Hematopoietic multipotent progenitor cell treated with erythropoietin and hydrocortisone succinate and interleukin-3 and kit ligand, for 6 days (in vitro differentiated cells): ENCODE measurements around the gene YWHAB.
A peak's percentile ranks its signal among the peaks of the same experiment; 100 is the strongest.

ENCODE experiments used
- DNase-seq: peaks from one replicate; pipeline ENCODE4 v3.0.0-alpha.2; 2015

Gene YWHAB

GRCh38 chr20:44916586-44916985 lies 31.1 kb downstream of the YWHAB start:
- no peak for DNase-seq

GRCh38 chr20:44917399-44917798 lies 31.9 kb downstream of the YWHAB start:
- no peak for DNase-seq

- DNase-seq = no peak
Measured at GRCh38 chr20:44918342-44918741, 32.8 kb downstream of the YWHAB start.

GRCh38 chr20:44918761-44919160 lies 33.3 kb downstream of the YWHAB start:
- DNase-seq = no peak

GRCh38 chr20:44921447-44921846 lies 35.9 kb downstream of the YWHAB start:
- DNase-seq = no peak

GRCh38 chr20:44924541-44924940 lies 39.0 kb downstream of the YWHAB start:
- peak; percentile 70 for DNase-seq

- no peak for DNase-seq
Measured at GRCh38 chr20:44928595-44928994, 43.1 kb downstream of the YWHAB start.

GRCh38 chr20:44930517-44931168 lies 45.1 kb downstream of the YWHAB start:
- no peak for DNase-seq

GRCh38 chr20:44931911-44932310 lies 46.4 kb downstream of the YWHAB start:
- no peak for DNase-seq

- DNase-seq = no peak
Measured at GRCh38 chr20:44932916-44933315, 47.4 kb downstream of the YWHAB start.

- no peak for DNase-seq
Measured at GRCh38 chr20:44936510-44936909, 51.0 kb downstream of the YWHAB start.

- DNase-seq = no peak
Measured at GRCh38 chr20:44938637-44939036, 53.1 kb downstream of the YWHAB start.

GRCh38 chr20:44941120-44941691 lies 55.7 kb downstream of the YWHAB start:
- DNase-seq = no peak

- DNase-seq = no peak
Measured at GRCh38 chr20:44942264-44942973, 56.9 kb downstream of the YWHAB start.

GRCh38 chr20:44943828-44944227 lies 58.3 kb downstream of the YWHAB start:
- DNase-seq = no peak

- no peak for DNase-seq
Measured at GRCh38 chr20:44945261-44945660, 59.8 kb downstream of the YWHAB start.

GRCh38 chr20:44946271-44946852 lies 60.9 kb downstream of the YWHAB start:
- no peak for DNase-seq

- DNase-seq = no peak
Measured at GRCh38 chr20:44948107-44948506, 62.6 kb downstream of the YWHAB start.

- no peak for DNase-seq
Measured at GRCh38 chr20:44948513-44948912, 63.0 kb downstream of the YWHAB start.

GRCh38 chr20:44950368-44950767 lies 64.9 kb downstream of the YWHAB start:
- DNase-seq = no peak

- DNase-seq = no peak
Measured at GRCh38 chr20:44952731-44953130, 67.2 kb downstream of the YWHAB start.

GRCh38 chr20:44954211-44954610 lies 68.7 kb downstream of the YWHAB start:
- no peak for DNase-seq

GRCh38 chr20:44955270-44955669 lies 69.8 kb downstream of the YWHAB start:
- DNase-seq = no peak

- DNase-seq = no peak
Measured at GRCh38 chr20:44956410-44956809, 70.9 kb downstream of the YWHAB start.
